HG03460 (cell line): ENCODE data around the gene WDR4.
"Not testable (repeated sequence)": the region's sequence is repeated elsewhere in the genome, so short reads cannot be mapped to it uniquely, and the experiment has no call there.

Experiments used
- ATAC-seq: cut with Tn5 transposase; IDR thresholded peaks from one replicate; pipeline ENCODE4 v1.9.1; 2021; ENCODE audit not compliant: unreplicated experiment

WDR4 gene

GRCh38 chr21:42878678-42878992 lies 704 bp downstream of the WDR4 start:
- peak; percentile 5 for ATAC-seq

GRCh38 chr21:42875811-42876210 lies 3.5 kb downstream of the WDR4 start:
- ATAC-seq = not testable (repeated sequence)

- no peak for ATAC-seq
Observed at GRCh38 chr21:42873096-42873495, 6.2 kb downstream of the WDR4 start.

- no peak for ATAC-seq
Observed at GRCh38 chr21:42868196-42868595, 11.1 kb downstream of the WDR4 start.

- ATAC-seq = no peak
Observed at GRCh38 chr21:42865776-42866160, 13.6 kb downstream of the WDR4 start.

GRCh38 chr21:42864815-42865775 lies 14.2 kb downstream of the WDR4 start:
- no peak for ATAC-seq

GRCh38 chr21:42864286-42864685 lies 15.1 kb downstream of the WDR4 start:
- ATAC-seq = no peak

GRCh38 chr21:42863504-42863870 lies 15.9 kb downstream of the WDR4 start:
- ATAC-seq = no peak

- no peak for ATAC-seq
Observed at GRCh38 chr21:42862774-42863503, 16.4 kb downstream of the WDR4 start.

GRCh38 chr21:42861848-42862400 lies 17.4 kb downstream of the WDR4 start:
- no peak for ATAC-seq

- no peak for ATAC-seq
Observed at GRCh38 chr21:42861311-42861847, 18.0 kb downstream of the WDR4 start.

- ATAC-seq = no peak
Observed at GRCh38 chr21:42860345-42860744, 19.0 kb downstream of the WDR4 start.

GRCh38 chr21:42859891-42860230 lies 19.5 kb downstream of the WDR4 start:
- no peak for ATAC-seq

GRCh38 chr21:42858957-42859890 lies 20.1 kb downstream of the WDR4 start:
- ATAC-seq = no peak

GRCh38 chr21:42858185-42858847 lies 21.0 kb downstream of the WDR4 start:
- no peak for ATAC-seq

- ATAC-seq = no peak
Observed at GRCh38 chr21:42857216-42857615, 22.1 kb downstream of the WDR4 start.

- ATAC-seq = no peak
Observed at GRCh38 chr21:42855937-42856335, 23.4 kb downstream of the WDR4 start.

GRCh38 chr21:42855171-42855936 lies 24.0 kb downstream of the WDR4 start:
- no peak for ATAC-seq

- no peak for ATAC-seq
Observed at GRCh38 chr21:42854246-42855010, 24.9 kb downstream of the WDR4 start.
